ENCODE data around the gene ARHGEF26.

- no peak for TF ChIP-seq POLR2AphosphoS5 (IDR thresholded peaks at IDR 0.05; ENCODE audit: low read depth, low read length)
- TF ChIP-seq POLR2A (IDR thresholded peaks at IDR 0.05; ENCODE audit: low read depth, low read length) = no peak
- TF ChIP-seq TAF1 (IDR thresholded peaks at IDR 0.05; ENCODE audit: low read depth, low read length) = no peak
Observed at GRCh38 chr3:154254527-154254926, 133.3 kb downstream of the ARHGEF26 start.
